Measurements from ENCODE around the gene ZBTB16. TPM values are rescaled to one million over a fixed set of nuclear protein-coding genes. Genes with fewer than 3 reads are reported as not detected.

The ZBTB16 gene
- total RNA-seq, 4 donors from 2014 or later: 25.5 to 302 (median 151) TPM

DNA sequence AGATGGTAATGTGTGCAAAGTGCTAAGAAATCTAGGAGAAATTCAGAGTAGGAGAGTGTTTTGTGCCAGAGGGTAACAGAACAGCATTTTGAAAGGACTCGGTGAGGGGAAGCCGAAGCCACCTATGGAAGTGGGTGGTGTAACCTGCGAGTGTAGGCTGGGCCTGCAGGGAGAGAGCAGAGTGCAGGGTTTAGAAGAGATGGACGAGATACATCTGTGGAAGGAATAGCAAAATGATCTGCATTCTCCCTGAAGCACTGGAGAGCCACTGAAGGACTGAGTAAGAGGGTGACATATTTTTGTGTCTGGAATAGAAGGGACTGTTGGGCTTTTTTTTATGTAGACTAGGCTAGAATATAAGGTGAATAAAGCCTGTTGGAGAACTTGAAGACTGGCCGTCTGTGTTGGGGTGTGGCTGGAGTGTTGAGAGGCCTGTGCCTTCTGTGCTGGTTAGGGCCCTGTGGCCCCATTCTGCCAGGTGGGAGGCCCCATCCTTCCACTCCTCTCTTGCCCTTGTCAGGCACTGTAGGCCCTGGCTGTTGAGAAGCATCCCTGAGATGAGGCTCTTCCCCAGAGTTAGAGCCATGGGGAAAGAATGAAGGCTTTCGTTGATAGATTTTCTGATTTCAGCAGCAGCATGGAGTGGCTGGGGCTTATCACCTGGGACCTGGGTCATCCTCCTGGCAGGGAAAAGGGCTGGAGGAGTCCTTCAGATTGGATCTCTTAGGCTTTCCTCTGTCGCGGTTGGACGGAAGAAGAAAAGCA is 102.2 kb downstream of the ZBTB16 start:
- Histone ChIP-seq H3K27me3 (no peaks in the 10 kb centered on the region), H3K4me3 (no peak overlapping the region), H3K27ac (peak overlapping the region; percentile 98 to 100), H3K9me3 (no peaks in the 10 kb centered on the region), H3K4me1 (peaks cover 42 to 62% of the 10 kb centered on the region in 2 donors), H3K36me3 (no peaks in the 10 kb centered on the region)
- no peak for DNase-seq
- intact Hi-C loops (cut with DNase I; ENCODE audit: low total_unique reads): loop anchor here (10.0 kb wide), 1 partner anchor 93 kb away; no protein-coding TSS in a partner anchor
- no peak for TF ChIP-seq POLR2A (IDR thresholded peaks at IDR 0.05)
- TF ChIP-seq, protein P1, sequence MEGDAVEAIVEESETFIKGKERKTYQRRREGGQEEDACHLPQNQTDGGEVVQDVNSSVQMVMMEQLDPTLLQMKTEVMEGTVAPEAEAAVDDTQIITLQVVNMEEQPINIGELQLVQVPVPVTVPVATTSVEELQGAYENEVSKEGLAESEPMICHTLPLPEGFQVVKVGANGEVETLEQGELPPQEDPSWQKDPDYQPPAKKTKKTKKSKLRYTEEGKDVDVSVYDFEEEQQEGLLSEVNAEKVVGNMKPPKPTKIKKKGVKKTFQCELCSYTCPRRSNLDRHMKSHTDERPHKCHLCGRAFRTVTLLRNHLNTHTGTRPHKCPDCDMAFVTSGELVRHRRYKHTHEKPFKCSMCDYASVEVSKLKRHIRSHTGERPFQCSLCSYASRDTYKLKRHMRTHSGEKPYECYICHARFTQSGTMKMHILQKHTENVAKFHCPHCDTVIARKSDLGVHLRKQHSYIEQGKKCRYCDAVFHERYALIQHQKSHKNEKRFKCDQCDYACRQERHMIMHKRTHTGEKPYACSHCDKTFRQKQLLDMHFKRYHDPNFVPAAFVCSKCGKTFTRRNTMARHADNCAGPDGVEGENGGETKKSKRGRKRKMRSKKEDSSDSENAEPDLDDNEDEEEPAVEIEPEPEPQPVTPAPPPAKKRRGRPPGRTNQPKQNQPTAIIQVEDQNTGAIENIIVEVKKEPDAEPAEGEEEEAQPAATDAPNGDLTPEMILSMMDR (IDR thresholded peaks at IDR 0.05): no peak

DNA sequence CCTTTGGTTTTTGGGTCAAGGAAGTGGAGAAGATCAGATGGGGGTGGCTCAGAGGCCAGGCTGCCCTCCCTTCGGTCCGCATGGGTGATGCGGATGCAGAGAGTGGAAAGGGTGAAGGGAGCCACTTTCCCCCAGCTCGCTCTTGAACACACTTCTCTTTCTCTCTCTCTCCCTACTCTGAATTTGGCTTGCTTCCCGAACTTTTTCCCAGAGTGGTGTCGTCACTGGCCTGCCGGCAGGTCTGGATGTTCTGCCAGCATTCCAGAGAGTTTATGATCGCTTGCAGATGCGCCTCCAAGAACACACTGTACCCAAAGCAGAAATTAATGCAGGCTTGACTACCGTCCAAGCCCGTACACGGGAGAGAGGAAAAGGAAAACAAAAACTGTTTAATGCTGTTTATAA is 103.2 kb downstream of the ZBTB16 start:
- TF ChIP-seq POLR2A (IDR thresholded peaks at IDR 0.05): peak; percentile 48 to 66
- TF ChIP-seq, protein P1 (IDR thresholded peaks at IDR 0.05): no peak
- peak; percentile 93 to 98 for DNase-seq
- H3K4me3 ChIP-seq: no peak overlapping the region
- H3K4me1 ChIP-seq: peaks cover 41 to 61% of the 10 kb centered on the region in 2 donors
- no peaks in the 10 kb centered on the region for H3K27me3 ChIP-seq
- intact Hi-C loops (cut with DNase I; ENCODE audit: low total_unique reads): loop anchor here (10.0 kb wide), 1 partner anchor 92 kb away; no protein-coding TSS in a partner anchor
- no peaks in the 10 kb centered on the region for H3K36me3 ChIP-seq
- H3K9me3 ChIP-seq: no peaks in the 10 kb centered on the region
- peak overlapping the region; percentile 98 to 100 for H3K27ac ChIP-seq

DNA sequence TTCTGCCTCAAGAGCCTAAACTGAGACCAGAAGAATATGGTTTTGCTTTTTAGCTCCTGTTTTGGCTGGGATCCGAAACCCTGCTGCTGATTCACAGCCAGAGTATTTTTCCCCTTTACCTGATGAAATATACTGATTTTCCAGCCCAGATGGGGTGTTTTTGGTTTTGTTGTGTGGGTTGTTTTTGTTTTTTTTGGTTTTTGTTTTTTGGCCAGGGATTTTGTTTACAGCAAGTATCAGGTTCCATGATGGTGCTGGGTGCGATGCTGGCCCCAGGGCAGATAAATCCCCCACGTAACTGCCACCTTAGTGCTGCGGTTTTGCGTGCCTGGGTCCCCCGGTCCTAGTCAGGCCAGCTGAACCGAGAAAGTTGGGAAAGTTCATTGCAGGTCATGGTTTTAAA is 103.7 kb downstream of the ZBTB16 start:
- Histone ChIP-seq H3K36me3 (no peaks in the 10 kb centered on the region), H3K4me3 (peak overlapping the region in 1 of 2 donors; percentile 12), H3K27me3 (no peaks in the 10 kb centered on the region), H3K4me1 (peaks cover 41 to 60% of the 10 kb centered on the region in 2 donors), H3K27ac (peak overlapping the region; percentile 98 to 100), H3K9me3 (no peaks in the 10 kb centered on the region)
- peak; percentile 80 to 91 for DNase-seq
- intact Hi-C loops (cut with DNase I; ENCODE audit: low total_unique reads): loop anchor here (10.0 kb wide), 1 partner anchor 92 kb away; no protein-coding TSS in a partner anchor
- TF ChIP-seq POLR2A (IDR thresholded peaks at IDR 0.05): no peak
- TF ChIP-seq, protein P1 (IDR thresholded peaks at IDR 0.05): no peak

DNA sequence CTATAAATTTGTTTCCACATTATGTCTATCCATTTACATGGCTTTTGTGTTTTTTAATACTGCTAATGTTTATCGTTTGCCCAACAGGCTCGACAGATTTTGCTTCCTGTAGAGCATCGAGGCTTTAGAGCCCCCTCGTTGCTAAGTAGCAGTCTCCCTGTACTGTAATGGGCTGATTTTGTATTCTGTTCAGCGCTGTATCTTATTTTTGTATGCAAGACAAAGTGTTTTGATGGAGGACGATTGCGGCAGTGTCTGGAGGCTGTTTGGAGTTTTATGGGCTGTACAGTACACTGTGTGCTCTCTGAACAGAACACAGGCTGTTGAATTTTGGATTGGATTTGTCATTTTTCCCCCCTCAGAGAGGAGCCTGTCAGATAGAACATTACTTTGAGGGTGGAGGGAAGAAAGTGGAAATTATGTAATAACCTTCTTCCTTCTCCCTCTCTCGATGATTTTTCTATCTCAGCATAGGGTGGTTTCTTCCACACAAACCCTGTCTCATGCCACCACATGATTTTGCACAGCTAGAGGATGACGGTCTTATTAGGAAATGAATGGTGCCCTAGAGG is 104.4 kb downstream of the ZBTB16 start:
- DNase-seq: peak; percentile 67 to 89
- Histone ChIP-seq H3K27me3 (no peaks in the 10 kb centered on the region), H3K4me1 (peaks cover 46 to 66% of the 10 kb centered on the region in 2 donors), H3K9me3 (no peaks in the 10 kb centered on the region), H3K36me3 (no peaks in the 10 kb centered on the region), H3K27ac (peak overlapping the region; percentile 98 to 100), H3K4me3 (no peak overlapping the region)
- intact Hi-C loops (cut with DNase I; ENCODE audit: low total_unique reads): loop anchor here (10.0 kb wide), 1 partner anchor 91 kb away; no protein-coding TSS in a partner anchor
- TF ChIP-seq POLR2A (IDR thresholded peaks at IDR 0.05): no peak
- TF ChIP-seq, protein P1 (IDR thresholded peaks at IDR 0.05): no peak

DNA sequence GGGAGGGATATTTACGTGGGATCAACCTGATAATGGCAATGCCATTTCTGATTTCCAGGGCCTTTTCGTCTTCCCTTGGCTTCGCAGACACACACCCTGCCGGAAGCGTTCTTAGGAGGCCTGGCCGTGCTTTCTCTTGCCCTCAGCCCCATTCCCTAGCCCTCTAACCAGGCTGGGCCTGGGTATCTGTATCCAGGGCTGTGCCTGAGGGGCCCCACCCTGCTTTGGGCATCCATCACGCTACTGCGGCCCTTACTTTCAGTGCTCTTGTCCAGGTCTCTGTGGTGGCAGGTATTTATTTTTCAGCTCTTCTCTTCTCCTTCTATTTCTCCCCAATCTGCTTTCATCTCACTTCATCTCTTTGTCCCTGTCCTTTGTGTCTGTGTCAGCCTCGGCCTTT is 105.0 kb downstream of the ZBTB16 start:
- Histone ChIP-seq H3K4me3 (no peak overlapping the region), H3K27me3 (no peaks in the 10 kb centered on the region), H3K27ac (peak overlapping the region; percentile 98 to 100), H3K36me3 (no peaks in the 10 kb centered on the region), H3K4me1 (peaks cover 52 to 67% of the 10 kb centered on the region in 2 donors), H3K9me3 (no peaks in the 10 kb centered on the region)
- no peak for DNase-seq
- intact Hi-C loops (cut with DNase I; ENCODE audit: low total_unique reads): loop anchor here (10.0 kb wide), 1 partner anchor 90 kb away; no protein-coding TSS in a partner anchor
- no peak for TF ChIP-seq POLR2A (IDR thresholded peaks at IDR 0.05)
- TF ChIP-seq, protein P1 (IDR thresholded peaks at IDR 0.05): no peak

Measured in uterus (tissue), 4 donors.